GM19238 (cell line): Measurements from ENCODE around the gene MBOAT2.
A peak's percentile ranks its signal among the peaks of the same experiment; 100 is the strongest.
"Not testable (repeated sequence)": the region's sequence is repeated elsewhere in the genome, so short reads cannot be mapped to it uniquely, and the experiment has no call there.

ENCODE experiments used
- DNase-seq: peaks from one replicate; pipeline ENCODE4 v3.0.0; 2011; ENCODE audit warnings: low spot score; ENCODE audit not compliant: insufficient read length

The MBOAT2 gene

GRCh38 chr2:9003616-9004337, at the start of gene MBOAT2:
TSS of gene MBOAT2 (minus strand) at chr2:9003684. CDS start at chr2:9003614, 70 bp downstream.
- peak; percentile 89 for DNase-seq

GRCh38 chr2:9052821-9053533, 49.5 kb upstream of the MBOAT2 start:
- DNase-seq, result no peak

DNA sequence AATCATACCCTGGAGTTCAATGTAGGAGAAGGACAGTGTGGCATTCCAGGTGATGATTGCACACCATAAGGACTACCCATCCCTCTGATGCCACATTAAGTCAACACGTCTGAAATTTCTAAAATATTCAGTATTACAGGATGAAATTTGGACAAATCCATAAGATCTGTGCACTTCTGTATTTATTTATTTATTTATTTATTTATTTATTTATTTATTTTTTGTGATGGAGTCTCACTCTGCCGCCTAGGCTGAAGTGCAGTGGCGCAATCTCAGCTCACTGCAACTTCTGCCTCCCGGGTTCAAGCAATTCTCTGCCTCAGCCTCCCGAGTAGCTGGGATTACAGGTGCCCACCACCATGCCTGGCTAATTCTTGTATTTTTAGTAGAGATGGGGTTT, 48.0 kb upstream of the MBOAT2 start:
- DNase-seq, result not testable (repeated sequence)

- DNase-seq, result no peak
Measured at GRCh38 chr2:9050122-9050809, 46.8 kb upstream of the MBOAT2 start.

- DNase-seq, result no peak
Measured at GRCh38 chr2:9045595-9045994, 42.1 kb upstream of the MBOAT2 start.

DNA sequence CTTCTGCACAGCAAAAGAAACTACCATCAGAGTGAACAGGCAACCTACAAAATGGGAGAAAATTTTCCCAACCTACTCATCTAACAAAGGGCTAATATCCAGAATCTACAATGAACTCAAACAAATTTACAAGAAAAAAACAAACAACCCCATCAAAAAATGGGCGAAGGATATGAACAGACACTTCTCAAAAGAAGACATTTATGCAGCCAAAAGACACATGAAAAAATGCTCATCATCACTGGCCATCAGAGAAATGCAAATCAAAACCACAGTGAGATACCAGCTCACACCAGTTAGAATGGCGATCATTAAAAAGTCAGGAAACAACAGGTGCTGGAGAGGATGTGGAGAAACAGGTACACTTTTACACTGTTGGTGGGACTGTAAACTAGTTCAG, 40.0 kb upstream of the MBOAT2 start:
- DNase-seq, result not testable (repeated sequence)

DNA sequence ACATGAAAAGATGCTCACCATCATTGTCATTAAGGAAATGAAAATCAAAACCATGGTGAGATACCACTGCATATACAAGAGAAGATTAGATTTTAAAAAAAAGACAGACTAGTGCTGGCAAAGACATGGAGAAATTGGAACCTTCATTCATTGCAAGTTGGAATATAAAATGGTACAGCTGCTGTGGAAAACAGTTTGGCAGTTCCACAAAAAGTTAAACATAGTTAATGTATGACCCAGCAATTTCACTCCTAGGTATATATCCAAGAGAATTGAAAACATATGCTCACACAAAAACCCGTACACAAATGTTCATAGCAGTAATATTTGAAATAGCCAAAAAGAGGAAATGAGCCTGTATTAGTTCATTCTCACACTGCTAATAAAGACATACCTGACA, 33.7 kb upstream of the MBOAT2 start:
- DNase-seq, result no peak

DNA sequence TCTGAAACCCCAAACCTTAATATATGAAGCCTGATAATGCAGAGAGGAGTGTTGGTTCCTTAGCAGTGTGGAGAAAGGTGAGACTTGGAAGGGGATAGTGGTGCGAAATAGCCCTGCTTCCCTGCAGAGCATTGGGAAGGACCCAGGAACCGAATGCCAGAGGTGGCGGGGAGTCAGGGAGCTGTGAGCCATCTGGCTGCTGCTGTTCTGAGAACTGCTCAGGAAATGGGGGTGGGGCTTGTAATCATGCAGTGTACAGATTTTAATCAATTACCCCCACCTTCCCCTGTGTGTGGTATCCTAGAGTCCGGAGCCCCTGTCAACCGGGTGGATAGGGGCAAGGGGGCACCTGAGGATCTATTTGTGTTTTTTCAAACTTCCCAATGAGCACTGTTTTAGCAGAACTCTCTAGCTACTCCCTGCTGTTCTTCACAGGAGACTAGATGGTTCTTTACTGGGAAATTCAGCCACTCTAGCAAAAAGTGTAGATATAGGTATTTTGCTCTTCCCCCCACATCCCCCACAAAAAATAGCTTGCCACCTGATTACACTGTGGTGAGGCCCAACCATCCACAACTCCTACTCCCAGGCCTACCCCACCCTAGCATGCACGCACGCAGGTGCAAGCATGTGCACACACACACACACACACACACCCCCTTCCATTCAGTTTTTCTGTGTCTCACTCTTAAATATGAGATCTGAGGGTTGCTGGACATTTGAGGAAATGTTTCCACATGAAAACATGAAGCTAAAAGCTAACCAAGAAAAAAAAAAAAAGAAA, 30.1 kb upstream of the MBOAT2 start:
- no peak for DNase-seq

DNA sequence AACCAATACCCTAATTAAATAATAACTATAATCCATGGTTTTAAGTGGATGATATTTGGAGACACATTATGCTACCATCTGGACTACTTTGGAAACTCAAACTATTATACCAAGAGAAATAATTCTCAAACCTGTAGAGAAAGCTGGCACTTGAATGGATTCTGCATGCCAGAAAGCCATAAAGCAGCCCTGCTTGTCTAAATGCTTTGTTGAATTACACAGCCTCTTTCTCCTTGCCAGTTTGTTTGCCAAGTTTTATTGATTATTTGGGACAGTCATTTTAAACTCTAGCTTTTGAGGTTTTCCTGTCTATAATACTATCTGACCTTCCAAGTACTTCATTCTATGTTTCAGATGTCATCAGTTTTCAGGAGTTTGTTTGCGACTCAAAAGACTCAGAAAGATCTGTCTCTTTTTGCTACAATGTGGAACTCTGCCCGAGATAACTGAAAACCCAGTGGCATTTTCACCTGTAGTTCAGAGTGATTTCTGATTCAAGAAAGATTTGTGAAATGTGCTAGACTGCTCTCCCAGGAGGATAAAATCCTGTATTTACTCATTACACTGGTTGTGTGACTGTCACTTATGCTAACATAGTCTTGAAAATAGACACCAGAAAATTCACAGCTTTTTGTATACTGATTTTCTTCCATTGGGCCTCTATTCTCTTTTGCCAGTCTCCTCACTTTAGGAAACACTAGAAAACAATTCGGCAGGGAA, 29.2 kb upstream of the MBOAT2 start:
- DNase-seq, result no peak

GRCh38 chr2:9032121-9032520, 28.6 kb upstream of the MBOAT2 start:
- DNase-seq, result no peak

DNA sequence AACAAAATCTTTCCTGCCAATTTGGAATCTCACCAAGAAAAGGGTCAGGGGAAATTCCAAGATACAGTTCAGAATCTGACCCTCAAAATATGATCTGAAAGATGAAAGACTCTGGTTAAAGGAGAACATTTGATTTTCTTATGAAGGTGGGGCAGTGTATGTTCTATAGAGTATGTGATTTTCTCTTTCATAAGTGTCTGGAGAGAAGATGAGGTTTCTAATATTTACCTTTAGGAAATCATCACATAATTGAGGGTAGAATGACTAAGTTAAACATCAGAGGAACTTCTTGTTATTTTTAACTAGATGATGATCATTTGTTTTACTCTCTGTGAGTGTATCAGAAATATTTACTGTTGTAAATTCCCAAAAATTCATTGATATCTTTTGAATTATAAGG, 27.8 kb upstream of the MBOAT2 start:
- no peak for DNase-seq

- DNase-seq, result no peak
Measured at GRCh38 chr2:9030841-9031240, 27.4 kb upstream of the MBOAT2 start.

DNA sequence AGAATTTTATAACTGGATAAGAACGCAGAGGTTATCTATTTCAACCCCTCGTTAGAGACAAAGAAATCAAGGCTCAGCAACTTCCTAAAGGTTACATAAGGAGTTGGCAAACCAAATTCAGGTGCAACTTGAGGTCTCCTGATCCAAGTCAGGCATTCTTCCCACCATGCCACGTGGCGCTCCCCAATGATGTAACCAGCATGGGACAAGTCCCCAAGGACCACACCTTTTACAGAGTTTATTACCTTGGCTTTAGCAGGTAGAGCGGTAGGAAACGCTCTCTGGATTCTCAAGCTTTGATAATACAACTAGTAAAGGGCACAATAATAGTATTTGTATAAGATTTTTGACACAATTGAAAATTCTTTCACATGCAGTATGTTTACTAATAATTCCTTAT, 26.7 kb upstream of the MBOAT2 start:
- DNase-seq, result no peak

DNA sequence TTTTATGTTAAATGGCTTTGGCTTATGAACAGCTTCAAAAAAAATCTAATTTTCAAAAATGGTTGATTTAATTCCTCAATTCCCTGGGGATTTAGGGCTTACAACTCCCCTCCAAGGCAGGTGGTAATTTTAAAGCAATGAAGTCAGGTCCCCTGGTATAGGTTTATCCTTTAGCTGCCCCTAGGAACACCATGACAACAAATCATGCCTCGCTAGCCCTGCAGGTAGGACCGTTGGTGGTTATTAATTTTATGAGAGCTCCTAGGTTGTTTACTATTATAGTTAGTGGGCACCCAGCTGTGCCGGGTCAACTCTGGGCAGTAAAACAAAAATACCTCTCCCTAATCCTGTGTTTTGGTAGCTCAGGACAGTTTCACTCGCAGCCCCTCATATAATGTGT, 26.2 kb upstream of the MBOAT2 start:
- DNase-seq, result no peak

DNA sequence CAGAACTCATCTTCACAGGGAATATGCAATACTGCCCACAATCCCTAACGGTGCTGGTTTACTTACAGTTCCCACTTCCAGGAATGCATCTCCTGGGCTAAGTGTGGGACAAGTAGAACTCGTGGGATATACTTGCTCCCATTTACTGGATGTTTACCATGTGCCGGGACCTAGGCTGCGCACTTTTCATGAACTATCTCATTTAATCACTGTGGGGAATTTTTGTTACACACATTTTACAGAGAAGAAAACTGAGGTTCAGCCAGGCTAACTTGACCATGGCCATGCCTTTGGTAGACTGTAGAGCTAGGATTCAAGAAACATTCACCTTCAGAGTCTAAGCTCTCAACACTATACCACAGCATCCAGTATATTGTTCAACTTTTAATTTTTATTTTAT, 24.4 kb upstream of the MBOAT2 start:
- no peak for DNase-seq

- no peak for DNase-seq
Measured at GRCh38 chr2:9025746-9026145, 22.3 kb upstream of the MBOAT2 start.

- no peak for DNase-seq
Measured at GRCh38 chr2:9024575-9024974, 21.1 kb upstream of the MBOAT2 start.

DNA sequence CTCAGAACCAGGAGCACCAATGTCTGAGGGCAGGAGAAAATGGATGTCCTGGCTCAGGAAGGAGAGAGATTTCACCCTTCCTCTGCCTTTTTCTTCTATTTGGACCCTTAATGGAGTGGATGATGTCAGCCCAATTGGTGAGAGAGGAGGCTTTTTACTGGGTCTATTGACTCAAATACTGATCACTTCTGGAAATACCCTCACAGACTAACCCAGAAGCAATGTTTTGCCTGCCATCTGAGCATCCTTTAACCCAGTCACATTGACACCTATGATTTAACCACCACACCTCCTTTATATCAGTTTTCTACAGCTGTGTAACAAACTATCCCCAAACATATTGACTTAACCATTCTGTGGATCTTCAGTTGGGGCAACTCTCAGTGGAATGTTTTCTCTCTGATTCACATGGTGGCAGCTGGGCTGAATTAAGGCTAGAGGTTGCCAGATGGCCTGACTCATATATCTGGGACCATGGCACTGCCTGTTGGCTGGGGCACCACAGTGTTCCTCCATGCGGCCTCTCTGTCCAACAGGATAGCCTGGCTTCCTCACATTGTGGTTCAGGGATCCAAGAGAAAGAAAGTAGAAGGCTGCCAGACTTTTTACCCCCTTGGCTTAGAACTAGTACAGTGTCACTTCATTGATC, 18.2 kb upstream of the MBOAT2 start:
- no peak for DNase-seq

- no peak for DNase-seq
Measured at GRCh38 chr2:9020267-9020666, 16.8 kb upstream of the MBOAT2 start.

GRCh38 chr2:9018534-9018933, 15.1 kb upstream of the MBOAT2 start:
- DNase-seq, result no peak

GRCh38 chr2:9018109-9018508, 14.6 kb upstream of the MBOAT2 start:
- no peak for DNase-seq
